Measurements from ENCODE around the gene YRDC. TPM values are rescaled to one million over a fixed set of nuclear protein-coding genes. Genes with fewer than 3 reads are reported as not detected.
"Not testable (repeated sequence)": the region's sequence is repeated elsewhere in the genome, so short reads cannot be mapped to it uniquely, and the experiment has no call there.

The YRDC gene
- total RNA-seq, 1 donor from 2014 or later = 76.1 TPM

- H3K27ac Mint-ChIP-seq = no peak overlapping the region
- peaks cover 8% of the 10 kb centered on the region for H3K27me3 Mint-ChIP-seq
- H3K36me3 Mint-ChIP-seq (ENCODE audit: low read depth) = no peaks in the 10 kb centered on the region
- DNase-seq = no peak
- intact Hi-C loops (cut with micrococcal nuclease) = no loop called here
- H3K4me3 Mint-ChIP-seq = no peak overlapping the region
- H3K9me3 Mint-ChIP-seq = no peaks in the 10 kb centered on the region
- peaks cover 8% of the 10 kb centered on the region for H3K4me1 Mint-ChIP-seq
These were observed 31.0 kb downstream of the YRDC start for GRCh38 chr1:37776946-37777516.

GRCh38 chr1:37771440-37771839 lies 36.6 kb downstream of the YRDC start:
- intact Hi-C loops (cut with micrococcal nuclease); H3K36me3 Mint-ChIP-seq (ENCODE audit: low read depth); H3K4me3 Mint-ChIP-seq; DNase-seq; H3K4me1 Mint-ChIP-seq; H3K9me3 Mint-ChIP-seq; H3K27ac Mint-ChIP-seq: not testable (repeated sequence)
- peaks cover 38% of the 10 kb centered on the region for H3K27me3 Mint-ChIP-seq

GRCh38 chr1:37767488-37767887 lies 40.5 kb downstream of the YRDC start:
- no peak overlapping the region for H3K27ac Mint-ChIP-seq
- no peaks in the 10 kb centered on the region for H3K36me3 Mint-ChIP-seq (ENCODE audit: low read depth)
- H3K27me3 Mint-ChIP-seq = peaks cover 68% of the 10 kb centered on the region
- H3K4me3 Mint-ChIP-seq = no peak overlapping the region
- H3K4me1 Mint-ChIP-seq = peaks cover 10% of the 10 kb centered on the region
- peaks cover 6% of the 10 kb centered on the region for H3K9me3 Mint-ChIP-seq
- DNase-seq = no peak
- intact Hi-C loops (cut with micrococcal nuclease) = no loop called here

- intact Hi-C loops (cut with micrococcal nuclease) = no loop called here
- DNase-seq = no peak
These were observed 41.9 kb downstream of the YRDC start for GRCh38 chr1:37765916-37766664.

GRCh38 chr1:37764888-37765441 lies 43.0 kb downstream of the YRDC start, which contains the start of gene EPHA10:
EPHA10 (minus strand) TSS chr1:37765120; CDS start chr1:37765066, 54 bp downstream.
- H3K4me3 Mint-ChIP-seq = peak within 1 kb of the TSS; percentile 64
- H3K36me3 Mint-ChIP-seq (ENCODE audit: low read depth) = no peaks in the 10 kb centered on the region
- H3K4me1 Mint-ChIP-seq = peaks cover 10% of the 10 kb centered on the region
- intact Hi-C loops (cut with micrococcal nuclease) = no loop called here
- no peak for DNase-seq
- peak within 1 kb of the TSS; percentile 46 for H3K27ac Mint-ChIP-seq
- peaks cover 6% of the 10 kb centered on the region for H3K9me3 Mint-ChIP-seq
- peaks cover 64% of the 10 kb centered on the region for H3K27me3 Mint-ChIP-seq

More at GRCh38 chr1:37765916-37766664, 41.9 kb downstream of the YRDC start:
- peaks cover 71% of the 10 kb centered on the region for H3K27me3 Mint-ChIP-seq
- no peak overlapping the region for H3K27ac Mint-ChIP-seq
- no peaks in the 10 kb centered on the region for H3K36me3 Mint-ChIP-seq (ENCODE audit: low read depth)
- H3K4me3 Mint-ChIP-seq = peak overlapping the region; percentile 64
- H3K4me1 Mint-ChIP-seq = peaks cover 10% of the 10 kb centered on the region
- peaks cover 6% of the 10 kb centered on the region for H3K9me3 Mint-ChIP-seq

GRCh38 chr1:37764414-37764825 lies 43.6 kb downstream of the YRDC start:
- Mint-ChIP-seq H3K27me3 (peaks cover 63% of the 10 kb centered on the region), H3K9me3 (peaks cover 6% of the 10 kb centered on the region), H3K36me3 (ENCODE audit: low read depth) (no peaks in the 10 kb centered on the region), H3K27ac (peak overlapping the region; percentile 46), H3K4me3 (no peak overlapping the region), H3K4me1 (peaks cover 10% of the 10 kb centered on the region)
- DNase-seq = peak; percentile 86
- intact Hi-C loops (cut with micrococcal nuclease) = no loop called here

- Mint-ChIP-seq H3K36me3 (ENCODE audit: low read depth) (no peaks in the 10 kb centered on the region), H3K27me3 (peaks cover 59% of the 10 kb centered on the region), H3K4me3 (no peak overlapping the region), H3K9me3 (peaks cover 6% of the 10 kb centered on the region), H3K4me1 (peaks cover 10% of the 10 kb centered on the region), H3K27ac (no peak overlapping the region)
- intact Hi-C loops (cut with micrococcal nuclease) = no loop called here
- no peak for DNase-seq
These were observed 44.1 kb downstream of the YRDC start for GRCh38 chr1:37763791-37764413.

- Mint-ChIP-seq H3K36me3 (ENCODE audit: low read depth) (no peaks in the 10 kb centered on the region), H3K27me3 (peaks cover 48% of the 10 kb centered on the region), H3K4me1 (peaks cover 10% of the 10 kb centered on the region), H3K4me3 (no peak overlapping the region), H3K9me3 (peaks cover 6% of the 10 kb centered on the region), H3K27ac (no peak overlapping the region)
- DNase-seq = no peak
- intact Hi-C loops (cut with micrococcal nuclease) = no loop called here
These were observed 45.5 kb downstream of the YRDC start for GRCh38 chr1:37762516-37762915.

- Mint-ChIP-seq H3K4me3 (no peak overlapping the region), H3K4me1 (peaks cover 10% of the 10 kb centered on the region), H3K9me3 (peaks cover 6% of the 10 kb centered on the region), H3K27me3 (peaks cover 40% of the 10 kb centered on the region), H3K27ac (no peak overlapping the region), H3K36me3 (ENCODE audit: low read depth) (no peaks in the 10 kb centered on the region)
- intact Hi-C loops (cut with micrococcal nuclease) = no loop called here
- DNase-seq = no peak
These were observed 46.5 kb downstream of the YRDC start for GRCh38 chr1:37761416-37762095.

- peaks cover 25% of the 10 kb centered on the region for H3K27me3 Mint-ChIP-seq
- no peak for DNase-seq
- no peaks in the 10 kb centered on the region for H3K36me3 Mint-ChIP-seq (ENCODE audit: low read depth)
- no peak overlapping the region for H3K4me3 Mint-ChIP-seq
- H3K9me3 Mint-ChIP-seq = peaks cover 2% of the 10 kb centered on the region
- no peak overlapping the region for H3K27ac Mint-ChIP-seq
- peaks cover 8% of the 10 kb centered on the region for H3K4me1 Mint-ChIP-seq
- intact Hi-C loops (cut with micrococcal nuclease) = no loop called here
These were observed 48.6 kb downstream of the YRDC start for GRCh38 chr1:37759451-37759850.

GRCh38 chr1:37755951-37756560 lies 52.0 kb downstream of the YRDC start:
- intact Hi-C loops (cut with micrococcal nuclease) = loop anchor here (2.0 kb wide), 1 partner anchor 65 kb away; a partner anchor contains a TSS
- Mint-ChIP-seq H3K27ac (no peak overlapping the region), H3K36me3 (ENCODE audit: low read depth) (no peaks in the 10 kb centered on the region), H3K4me3 (no peak overlapping the region), H3K9me3 (no peaks in the 10 kb centered on the region), H3K27me3 (peaks cover 29% of the 10 kb centered on the region), H3K4me1 (peaks cover 15% of the 10 kb centered on the region)
- no peak for DNase-seq

GRCh38 chr1:37755290-37755689 lies 52.7 kb downstream of the YRDC start:
- intact Hi-C loops (cut with micrococcal nuclease) = loop anchor here (2.0 kb wide), 1 partner anchor 64 kb away; a partner anchor contains a TSS
- Mint-ChIP-seq H3K27ac (peak overlapping the region; percentile 20), H3K4me3 (no peak overlapping the region), H3K4me1 (peaks cover 15% of the 10 kb centered on the region), H3K27me3 (peaks cover 32% of the 10 kb centered on the region), H3K9me3 (no peaks in the 10 kb centered on the region), H3K36me3 (ENCODE audit: low read depth) (no peaks in the 10 kb centered on the region)
- no peak for DNase-seq
